Ishikawa (cell line): ENCODE measurements around the gene EFHC1.

Experiments
- CEBPB ChIP-seq: IDR thresholded peaks from 2 replicates; pipeline ENCODE4 v1.6.1; 2012
- EGR1 ChIP-seq: IDR thresholded peaks from 2 replicates; pipeline ENCODE4 v1.6.1; 2012
- TAF1 ChIP-seq: IDR thresholded peaks from 2 replicates; pipeline ENCODE4 v1.6.1; 2012; ENCODE audit warnings: low read depth, mild to moderate bottlenecking
- TEAD4 ChIP-seq: IDR thresholded peaks from 2 replicates; pipeline ENCODE4 v1.6.1; 2012
- TF ChIP-seq, protein P1 (sequence below): IDR thresholded peaks from 2 replicates; pipeline ENCODE4 v1.6.1; 2012
- TF ChIP-seq, protein P2 (sequence below): IDR thresholded peaks from 2 replicates; pipeline ENCODE4 v1.6.1; 2012; ENCODE audit warnings: low read depth, mild to moderate bottlenecking

DNA sequence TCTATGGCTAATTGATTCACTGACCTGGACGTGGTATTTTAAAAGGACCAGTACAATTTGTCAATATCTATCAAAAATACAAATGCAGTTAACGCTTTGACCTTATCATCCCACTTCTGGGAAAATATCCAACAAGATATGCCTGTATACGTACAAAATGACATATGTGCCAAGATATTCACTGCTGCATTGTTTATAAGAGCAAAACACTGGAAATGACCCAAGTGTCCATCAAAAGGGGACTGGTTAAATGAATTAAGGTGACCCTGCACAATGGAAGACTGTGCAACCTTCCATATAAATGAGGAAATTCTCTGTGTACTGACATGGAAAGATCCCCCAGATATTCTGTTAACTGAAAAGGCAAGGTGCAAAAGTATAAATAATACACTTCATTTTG is 142.8 kb downstream of the EFHC1 start:
- TF ChIP-seq CEBPB: no peak
- no peak for TF ChIP-seq TAF1
- TF ChIP-seq EGR1: no peak
- TF ChIP-seq, protein P1, sequence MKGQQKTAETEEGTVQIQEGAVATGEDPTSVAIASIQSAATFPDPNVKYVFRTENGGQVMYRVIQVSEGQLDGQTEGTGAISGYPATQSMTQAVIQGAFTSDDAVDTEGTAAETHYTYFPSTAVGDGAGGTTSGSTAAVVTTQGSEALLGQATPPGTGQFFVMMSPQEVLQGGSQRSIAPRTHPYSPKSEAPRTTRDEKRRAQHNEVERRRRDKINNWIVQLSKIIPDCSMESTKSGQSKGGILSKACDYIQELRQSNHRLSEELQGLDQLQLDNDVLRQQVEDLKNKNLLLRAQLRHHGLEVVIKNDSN: no peak
- TF ChIP-seq TEAD4: no peak
- TF ChIP-seq, protein P2, sequence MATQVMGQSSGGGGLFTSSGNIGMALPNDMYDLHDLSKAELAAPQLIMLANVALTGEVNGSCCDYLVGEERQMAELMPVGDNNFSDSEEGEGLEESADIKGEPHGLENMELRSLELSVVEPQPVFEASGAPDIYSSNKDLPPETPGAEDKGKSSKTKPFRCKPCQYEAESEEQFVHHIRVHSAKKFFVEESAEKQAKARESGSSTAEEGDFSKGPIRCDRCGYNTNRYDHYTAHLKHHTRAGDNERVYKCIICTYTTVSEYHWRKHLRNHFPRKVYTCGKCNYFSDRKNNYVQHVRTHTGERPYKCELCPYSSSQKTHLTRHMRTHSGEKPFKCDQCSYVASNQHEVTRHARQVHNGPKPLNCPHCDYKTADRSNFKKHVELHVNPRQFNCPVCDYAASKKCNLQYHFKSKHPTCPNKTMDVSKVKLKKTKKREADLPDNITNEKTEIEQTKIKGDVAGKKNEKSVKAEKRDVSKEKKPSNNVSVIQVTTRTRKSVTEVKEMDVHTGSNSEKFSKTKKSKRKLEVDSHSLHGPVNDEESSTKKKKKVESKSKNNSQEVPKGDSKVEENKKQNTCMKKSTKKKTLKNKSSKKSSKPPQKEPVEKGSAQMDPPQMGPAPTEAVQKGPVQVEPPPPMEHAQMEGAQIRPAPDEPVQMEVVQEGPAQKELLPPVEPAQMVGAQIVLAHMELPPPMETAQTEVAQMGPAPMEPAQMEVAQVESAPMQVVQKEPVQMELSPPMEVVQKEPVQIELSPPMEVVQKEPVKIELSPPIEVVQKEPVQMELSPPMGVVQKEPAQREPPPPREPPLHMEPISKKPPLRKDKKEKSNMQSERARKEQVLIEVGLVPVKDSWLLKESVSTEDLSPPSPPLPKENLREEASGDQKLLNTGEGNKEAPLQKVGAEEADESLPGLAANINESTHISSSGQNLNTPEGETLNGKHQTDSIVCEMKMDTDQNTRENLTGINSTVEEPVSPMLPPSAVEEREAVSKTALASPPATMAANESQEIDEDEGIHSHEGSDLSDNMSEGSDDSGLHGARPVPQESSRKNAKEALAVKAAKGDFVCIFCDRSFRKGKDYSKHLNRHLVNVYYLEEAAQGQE: no peak
